GM18907 (cell line): Measurements from ENCODE around the gene MYO1C.
"Not testable (repeated sequence)": the region's sequence is repeated elsewhere in the genome, so short reads cannot be mapped to it uniquely, and the experiment has no call there.

Source experiments
- ATAC-seq: cut with Tn5 transposase; IDR thresholded peaks from one replicate; pipeline ENCODE4 v1.9.1; 2021; ENCODE audit warnings: mild to moderate bottlenecking, moderate library complexity; ENCODE audit not compliant: unreplicated experiment

The MYO1C gene

DNA sequence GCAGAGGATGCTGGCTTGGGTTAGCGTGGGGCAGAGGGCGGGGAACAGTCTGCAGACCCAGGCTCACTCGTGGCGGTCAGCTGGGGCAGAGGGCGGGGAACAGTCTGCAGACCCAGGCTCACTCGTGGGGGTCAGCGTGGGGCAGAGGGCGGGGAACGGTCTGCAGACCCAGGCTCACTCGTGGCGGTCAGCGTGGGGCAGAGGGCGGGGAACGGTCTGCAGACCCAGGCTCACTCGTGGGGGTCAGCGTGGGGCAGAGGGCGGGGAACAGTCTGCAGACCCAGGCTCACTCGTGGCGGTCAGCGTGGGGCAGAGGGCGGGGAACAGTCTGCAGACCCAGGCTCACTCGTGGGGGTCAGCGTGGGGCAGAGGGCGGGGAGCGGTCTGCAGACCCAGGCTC is 16.2 kb upstream of the MYO1C start:
- not testable (repeated sequence) for ATAC-seq

DNA sequence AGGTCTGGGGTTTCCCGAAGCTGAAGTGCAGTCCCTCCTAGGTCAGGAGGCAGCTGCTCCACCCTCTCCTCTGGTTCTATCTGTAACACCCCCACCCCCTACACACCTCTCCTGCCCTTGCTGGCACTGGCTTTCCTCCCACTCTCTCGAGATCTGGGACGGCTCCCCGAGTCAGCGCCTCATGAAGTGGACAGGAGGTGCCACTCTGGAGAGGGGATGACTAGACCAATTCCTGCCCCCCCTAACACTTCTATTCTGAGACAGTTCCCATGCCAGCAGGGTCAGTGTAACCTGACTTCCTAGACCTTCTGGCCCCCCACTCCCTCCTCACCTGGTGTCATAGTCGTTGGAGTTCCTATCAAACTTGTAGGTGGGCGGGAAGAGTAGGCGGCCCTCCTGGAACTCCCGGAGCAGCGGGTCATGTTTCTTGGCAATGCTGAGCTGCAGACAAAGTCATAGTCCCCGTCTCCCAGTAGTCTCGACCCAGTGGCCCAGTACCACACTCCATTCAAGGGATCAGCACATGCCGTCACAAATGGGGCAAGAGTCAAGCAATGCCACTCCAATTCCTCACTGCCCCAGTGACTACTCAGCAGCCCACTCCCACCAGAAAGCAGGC is 14.3 kb upstream of the MYO1C start:
- no peak for ATAC-seq

DNA sequence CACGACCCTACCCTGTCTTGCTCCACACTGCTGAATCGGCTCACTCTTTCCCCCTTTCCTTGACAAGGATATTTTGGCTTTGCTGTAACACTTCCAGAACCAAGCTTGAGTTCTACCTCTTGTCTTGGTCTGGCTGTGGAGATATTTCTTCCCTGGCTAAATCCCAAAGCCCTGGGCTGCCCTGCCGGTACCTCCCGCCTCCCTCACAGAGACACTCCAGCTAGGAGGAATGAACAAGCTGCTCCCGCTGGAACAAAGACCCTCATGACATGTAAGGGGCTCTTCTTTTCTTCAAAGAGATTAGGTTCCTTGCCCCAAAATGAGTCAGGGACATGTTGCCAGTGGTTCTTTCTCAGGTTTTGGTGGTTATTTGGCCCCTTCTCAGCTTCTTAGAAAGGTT is 13.1 kb upstream of the MYO1C start:
- ATAC-seq: no peak

DNA sequence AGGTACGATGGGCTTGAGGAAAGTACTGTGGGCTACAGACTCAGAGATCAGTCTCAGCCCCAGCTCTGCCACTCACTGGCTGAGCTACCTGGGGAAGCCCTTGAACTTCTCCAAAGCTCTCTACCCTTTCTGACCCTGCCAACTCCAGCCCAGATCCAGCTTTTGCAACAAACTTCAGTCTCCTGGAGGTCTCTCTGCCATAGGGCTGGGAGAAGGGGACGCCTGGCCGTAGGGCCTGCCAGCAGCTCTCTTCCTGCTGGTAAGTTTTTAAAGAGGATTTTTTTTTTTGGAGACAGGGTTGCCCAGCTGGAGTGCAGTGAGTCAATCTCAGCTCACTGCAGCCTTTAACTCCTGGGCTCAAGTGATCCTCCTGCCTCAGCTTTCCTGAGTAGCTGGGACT is 12.4 kb upstream of the MYO1C start:
- ATAC-seq: no peak

DNA sequence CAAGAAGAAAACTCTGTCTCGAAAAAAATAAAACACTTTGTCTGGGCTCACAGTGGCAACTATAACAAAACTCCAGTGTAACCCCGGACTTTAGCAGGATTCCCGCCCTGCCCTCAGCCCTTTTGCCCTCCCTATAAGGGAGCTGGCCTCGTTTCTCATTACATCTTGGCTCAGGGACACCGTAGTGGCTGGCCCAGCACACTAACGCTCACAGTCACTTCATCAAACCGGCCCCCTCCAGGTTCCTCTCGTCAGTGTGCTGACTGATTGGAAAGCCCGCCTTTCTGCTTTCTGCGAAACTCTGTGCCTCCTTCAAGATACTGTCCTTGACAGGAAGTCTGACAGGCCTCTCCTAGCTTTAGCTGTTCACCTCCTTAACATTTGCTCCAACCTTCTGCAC is 11.2 kb upstream of the MYO1C start:
- ATAC-seq: no peak

- ATAC-seq: no peak
Measured at GRCh38 chr17:1498869-1499268, 6.4 kb upstream of the MYO1C start.

- no peak for ATAC-seq
Measured at GRCh38 chr17:1498233-1498632, 5.7 kb upstream of the MYO1C start.

- no peak for ATAC-seq
Measured at GRCh38 chr17:1497831-1498230, 5.3 kb upstream of the MYO1C start.

DNA sequence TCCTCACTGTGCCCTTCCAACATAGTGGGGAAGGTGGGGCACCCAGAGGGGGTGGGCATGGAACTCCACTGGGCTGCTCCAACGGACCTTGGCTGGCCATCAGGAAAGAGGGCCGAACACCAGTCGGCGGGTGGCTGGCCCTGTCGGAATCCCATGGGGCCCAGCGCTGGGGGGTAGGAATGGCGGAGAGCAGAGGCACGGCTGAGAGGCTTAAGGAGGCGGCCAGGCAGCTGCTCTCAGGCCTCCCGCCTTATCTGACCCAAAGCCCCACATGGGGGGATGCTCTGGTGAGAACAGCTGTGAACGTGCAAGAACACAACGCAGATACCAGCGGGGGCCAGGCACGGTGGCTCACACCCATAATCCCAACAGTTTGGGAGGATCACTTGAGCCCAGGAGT is 4.4 kb upstream of the MYO1C start:
- ATAC-seq: no peak

- no peak for ATAC-seq
Measured at GRCh38 chr17:1495265-1495989, 2.9 kb upstream of the MYO1C start.

GRCh38 chr17:1494736-1495253 is 2.3 kb upstream of the MYO1C start:
- ATAC-seq: no peak

DNA sequence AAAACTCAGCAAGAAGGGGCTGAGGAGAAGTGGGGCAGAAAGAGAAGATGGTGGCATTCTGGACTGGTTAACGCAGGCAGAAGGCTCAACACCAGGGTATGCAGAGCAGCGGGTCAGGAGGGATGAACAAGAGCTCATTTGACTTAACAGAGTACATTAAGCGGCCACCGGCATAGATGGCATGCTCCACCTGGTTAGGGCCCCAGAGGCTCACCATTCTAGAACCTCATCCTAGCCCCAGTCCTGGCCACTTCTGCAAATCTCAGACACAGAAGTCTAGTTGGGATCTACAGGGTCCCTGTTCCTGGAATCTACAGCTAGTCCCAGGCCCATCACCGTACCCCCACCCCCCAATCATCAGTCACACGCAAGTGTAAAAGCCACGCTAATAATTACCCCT is 1.7 kb upstream of the MYO1C start:
- no peak for ATAC-seq

DNA sequence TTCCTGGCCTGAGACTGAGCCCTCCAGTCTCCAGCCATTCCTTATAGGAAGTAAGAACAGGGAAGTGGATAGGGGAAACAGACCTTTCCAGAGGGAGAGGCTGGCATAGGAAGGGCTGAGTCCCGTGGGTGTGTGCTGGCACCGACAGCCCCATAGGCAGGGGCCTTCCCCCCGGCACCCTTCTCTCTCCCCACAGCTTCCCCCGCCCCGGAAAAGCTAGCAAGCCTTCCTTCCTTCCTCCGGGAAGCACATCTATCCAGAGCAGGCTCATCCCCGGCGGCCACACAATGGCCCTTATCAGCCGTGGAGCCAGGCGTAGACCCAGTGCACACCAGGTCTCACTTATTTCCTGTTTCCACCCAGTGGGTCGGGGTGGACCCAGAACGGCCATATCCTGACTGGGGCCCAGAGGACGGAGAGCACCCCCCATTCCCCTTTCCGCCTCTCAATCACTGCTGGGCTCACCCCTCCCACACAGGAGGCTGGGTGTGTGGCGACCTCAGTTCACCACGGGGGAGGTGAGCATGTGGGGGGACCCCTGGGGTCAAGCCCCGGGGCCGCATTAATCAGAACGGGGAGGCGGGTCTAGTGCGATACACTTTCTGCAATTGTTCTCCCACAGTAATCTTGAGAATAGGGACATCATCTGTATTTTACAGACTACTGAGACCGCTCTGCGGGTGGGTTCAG is 950 bp upstream of the MYO1C start:
- no peak for ATAC-seq

DNA sequence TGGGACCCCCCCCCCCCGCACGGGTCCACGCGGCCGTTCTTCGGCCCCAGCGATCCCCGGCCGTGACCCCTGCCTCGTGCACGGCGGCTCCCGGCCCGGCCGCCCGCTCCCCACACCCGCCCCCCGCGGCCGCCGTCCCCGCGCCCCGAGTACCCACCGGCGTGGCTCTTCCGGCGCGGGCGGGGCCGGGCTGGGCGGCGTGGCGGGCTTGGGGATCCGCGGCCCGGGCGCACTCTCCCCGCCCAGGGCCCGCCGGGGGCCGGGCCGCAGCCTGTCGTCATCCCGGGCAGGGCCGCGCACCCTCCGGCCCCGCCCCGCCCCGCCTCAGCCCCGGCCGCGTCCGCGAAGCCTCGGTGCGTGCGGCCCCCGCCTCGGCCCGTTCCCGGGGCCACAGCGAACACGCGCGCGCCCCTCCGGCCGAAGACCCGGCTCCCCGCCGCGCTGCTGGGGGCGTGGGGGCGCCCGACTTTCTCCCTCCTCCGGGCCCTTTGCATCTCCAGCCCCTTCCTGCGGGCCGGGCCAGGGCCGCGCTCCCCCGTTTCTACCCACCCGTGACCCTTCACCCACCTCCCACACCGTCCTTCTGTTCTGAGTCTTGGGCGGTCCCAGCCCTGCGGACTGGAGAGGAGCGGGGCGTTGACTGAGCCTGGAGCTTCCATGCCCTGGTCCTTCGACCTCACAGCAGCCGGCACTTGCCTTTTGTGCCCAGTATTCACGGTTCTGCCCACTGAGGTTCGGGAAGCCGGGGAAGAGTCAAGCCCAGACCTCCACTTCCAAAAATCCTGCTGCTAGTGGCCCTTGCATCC is 840 bp downstream of the MYO1C start:
- no peak for ATAC-seq

DNA sequence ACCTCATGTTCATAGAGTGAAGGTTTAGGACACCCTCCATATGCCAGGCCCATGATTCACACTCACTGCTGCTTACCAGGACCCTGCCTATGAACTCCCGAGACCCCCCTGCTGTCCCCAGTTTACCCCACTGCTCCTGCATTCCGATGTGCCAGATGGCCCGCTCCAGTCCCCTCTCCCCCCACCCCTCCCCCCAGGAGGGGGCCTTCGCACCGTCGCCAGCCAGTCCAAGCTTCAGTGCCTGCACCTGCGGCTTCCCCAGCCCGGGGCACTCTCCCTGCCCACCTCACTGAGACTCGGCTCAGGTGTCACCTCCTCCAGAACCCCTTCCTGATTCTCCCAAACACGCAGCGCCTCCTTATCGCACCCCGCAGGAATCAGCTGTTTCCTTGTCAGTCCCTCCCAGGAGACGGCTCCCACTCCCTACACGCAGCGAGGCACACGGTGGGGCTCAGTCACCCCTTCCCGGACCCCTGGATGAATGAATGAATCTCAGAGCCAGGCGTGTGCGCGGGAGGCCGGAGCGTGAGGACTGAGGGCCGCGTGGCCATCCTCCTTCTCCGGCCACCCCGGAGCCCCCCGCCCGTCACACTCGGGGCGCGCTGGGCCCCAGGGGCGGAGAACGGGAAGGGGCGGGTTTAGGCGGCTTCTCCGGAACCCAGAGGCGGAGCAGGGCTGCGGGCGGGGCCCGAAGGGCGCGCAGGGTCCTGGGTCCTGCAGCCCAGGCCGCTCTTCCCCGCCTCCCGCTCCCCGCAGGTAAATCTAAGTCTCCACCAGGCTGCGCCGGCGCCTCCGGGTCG is 1.6 kb downstream of the MYO1C start:
- ATAC-seq: peak; percentile 40

DNA sequence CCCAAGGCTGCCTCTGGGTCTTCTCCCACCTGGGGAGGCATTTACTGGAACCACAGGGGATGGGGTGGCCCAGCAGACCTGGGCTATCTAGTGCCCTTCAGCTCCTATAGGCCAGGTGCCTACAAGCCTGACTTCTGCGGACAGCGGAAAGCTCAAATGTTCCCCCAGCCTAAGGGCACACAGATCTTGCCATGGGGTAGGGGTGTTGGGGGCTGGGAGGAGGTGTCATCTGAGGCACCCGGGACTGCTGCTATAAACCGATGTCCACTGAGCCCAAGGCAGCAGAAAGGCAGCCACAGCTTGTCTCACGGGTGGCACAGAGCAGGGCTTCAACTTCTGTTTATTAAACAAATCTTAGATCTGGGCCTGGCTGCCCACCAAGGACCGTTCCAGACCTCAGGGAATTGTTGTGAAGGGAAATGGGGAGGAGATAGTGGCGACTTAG is 3.6 kb downstream of the MYO1C start:
- ATAC-seq: no peak

- peak; percentile 29 for ATAC-seq
Measured at GRCh38 chr17:1487939-1488825, 4.3 kb downstream of the MYO1C start.

GRCh38 chr17:1486802-1487695 is 5.4 kb downstream of the MYO1C start:
- ATAC-seq: no peak
